ENCODE results near the gene L1TD1. TPM values are rescaled to one million over a fixed set of nuclear protein-coding genes. Genes with fewer than 3 reads are reported as not detected.
A peak's percentile ranks its signal among the peaks of the same experiment; 100 is the strongest.
"Not testable (repeated sequence)": the region's sequence is repeated elsewhere in the genome, so short reads cannot be mapped to it uniquely, and the experiment has no call there.

The L1TD1 gene, protein sequence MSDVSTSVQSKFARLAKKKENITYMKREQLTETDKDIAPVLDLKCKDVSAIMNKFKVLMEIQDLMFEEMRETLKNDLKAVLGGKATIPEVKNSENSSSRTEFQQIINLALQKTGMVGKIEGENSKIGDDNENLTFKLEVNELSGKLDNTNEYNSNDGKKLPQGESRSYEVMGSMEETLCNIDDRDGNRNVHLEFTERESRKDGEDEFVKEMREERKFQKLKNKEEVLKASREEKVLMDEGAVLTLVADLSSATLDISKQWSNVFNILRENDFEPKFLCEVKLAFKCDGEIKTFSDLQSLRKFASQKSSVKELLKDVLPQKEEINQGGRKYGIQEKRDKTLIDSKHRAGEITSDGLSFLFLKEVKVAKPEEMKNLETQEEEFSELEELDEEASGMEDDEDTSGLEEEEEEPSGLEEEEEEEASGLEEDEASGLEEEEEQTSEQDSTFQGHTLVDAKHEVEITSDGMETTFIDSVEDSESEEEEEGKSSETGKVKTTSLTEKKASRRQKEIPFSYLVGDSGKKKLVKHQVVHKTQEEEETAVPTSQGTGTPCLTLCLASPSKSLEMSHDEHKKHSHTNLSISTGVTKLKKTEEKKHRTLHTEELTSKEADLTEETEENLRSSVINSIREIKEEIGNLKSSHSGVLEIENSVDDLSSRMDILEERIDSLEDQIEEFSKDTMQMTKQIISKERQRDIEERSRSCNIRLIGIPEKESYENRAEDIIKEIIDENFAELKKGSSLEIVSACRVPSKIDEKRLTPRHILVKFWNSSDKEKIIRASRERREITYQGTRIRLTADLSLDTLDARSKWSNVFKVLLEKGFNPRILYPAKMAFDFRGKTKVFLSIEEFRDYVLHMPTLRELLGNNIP
- total RNA-seq, result 0.59 TPM
- long read RNA-seq, partial matches to known transcripts, result 0 of 2 reads
- long read RNA-seq, other reads (novel, unspliced or antisense), result 1 of 2 reads

- ATAC-seq (peak; percentile 48 to 56), DNase-seq (no peak)
- TF ChIP-seq CTCF (IDR thresholded peaks at IDR 0.05), result no peak
- Histone ChIP-seq H3K36me3 (no peaks in the 10 kb centered on the region), H3K27me3 (ENCODE audit: low read depth) (peaks cover 27% of the 10 kb centered on the region), H3K4me1 (no peaks in the 10 kb centered on the region), H3K4me3 (peak within 1 kb of the TSS; percentile 39), H3K27ac (no peak within 1 kb of the TSS), H3K9me3 (no peaks in the 10 kb centered on the region)
- intact Hi-C loops (cut with DNase I), result no loop called here
Observed at GRCh38 chr1:62194651-62195544, at the start of gene L1TD1. Gene L1TD1 (plus strand): TSS chr1:62194849. CDS start chr1:62206629, 11,780 bp downstream.

DNA sequence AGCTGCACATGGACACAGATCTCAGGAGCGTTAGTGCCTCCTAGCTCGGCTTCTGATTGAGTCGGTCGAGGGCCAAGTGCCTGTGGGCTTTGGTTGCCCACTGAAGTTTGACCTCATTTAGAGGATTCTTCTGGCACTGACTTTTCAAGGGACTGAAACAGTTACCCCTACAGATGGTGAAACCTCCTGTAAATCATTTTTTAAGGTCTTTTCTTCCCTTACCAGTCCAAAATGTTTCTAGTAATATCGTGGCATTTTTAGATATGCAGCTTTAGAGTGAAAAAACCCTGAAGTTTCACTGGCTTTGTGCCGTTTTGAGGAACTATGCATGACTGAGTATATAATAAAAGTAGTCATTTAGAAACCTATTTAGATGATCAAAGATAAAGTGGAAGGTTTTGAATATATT, 34.7 kb upstream of the L1TD1 start:
- ATAC-seq (no peak), DNase-seq (no peak)
- Histone ChIP-seq H3K27me3 (ENCODE audit: low read depth) (no peaks in the 10 kb centered on the region), H3K4me3 (no peak overlapping the region), H3K9me3 (no peaks in the 10 kb centered on the region), H3K27ac (no peak overlapping the region), H3K4me1 (no peaks in the 10 kb centered on the region), H3K36me3 (peaks cover 4% of the 10 kb centered on the region)
- intact Hi-C loops (cut with DNase I), result no loop called here
- no peak for TF ChIP-seq CTCF (IDR thresholded peaks at IDR 0.05)

DNA sequence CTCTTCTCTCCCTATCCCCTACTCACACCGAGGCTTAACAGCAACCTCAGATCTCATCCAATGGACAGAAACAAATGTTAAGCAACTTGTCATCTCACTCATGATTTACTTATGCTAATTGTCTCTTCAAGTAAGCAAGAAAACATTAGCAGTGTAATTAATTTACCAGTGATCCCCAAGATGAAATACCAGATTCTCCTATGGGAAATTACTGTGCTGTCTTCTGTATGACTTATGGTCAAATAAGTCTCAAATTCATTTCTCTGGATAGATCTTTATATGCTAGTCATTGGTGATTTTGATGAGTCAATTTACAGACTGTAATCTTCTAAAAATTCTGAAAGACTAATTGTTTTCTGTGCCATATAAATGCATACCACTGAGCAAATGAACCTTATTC, 32.9 kb upstream of the L1TD1 start:
- no peaks in the 10 kb centered on the region for H3K9me3 ChIP-seq
- no peaks in the 10 kb centered on the region for H3K4me1 ChIP-seq
- no peak for TF ChIP-seq CTCF (IDR thresholded peaks at IDR 0.05)
- H3K27me3 ChIP-seq (ENCODE audit: low read depth), result no peaks in the 10 kb centered on the region
- H3K4me3 ChIP-seq, result no peak overlapping the region
- no peak overlapping the region for H3K27ac ChIP-seq
- no peak for ATAC-seq
- DNase-seq, result no peak
- peaks cover 4% of the 10 kb centered on the region for H3K36me3 ChIP-seq
- intact Hi-C loops (cut with DNase I), result no loop called here

DNA sequence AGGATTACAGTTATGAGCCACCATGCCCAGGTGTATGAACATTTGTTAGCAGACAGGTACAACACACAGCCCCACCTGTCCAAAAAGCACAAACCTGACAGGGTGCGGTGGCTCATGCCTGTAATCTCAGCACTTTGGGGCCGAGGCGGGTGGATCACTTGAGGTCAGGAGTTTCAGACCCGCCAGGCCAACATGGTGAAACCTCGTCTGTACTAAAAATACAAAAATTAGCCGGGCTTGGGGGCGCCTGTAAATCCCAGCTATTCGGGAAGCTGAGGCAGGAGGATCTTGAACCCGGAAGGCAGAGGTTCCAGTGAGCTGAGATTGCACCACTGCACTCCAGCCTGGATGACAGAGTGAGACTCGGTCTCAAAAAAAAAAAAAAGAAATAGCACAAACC, 24.3 kb upstream of the L1TD1 start:
- H3K36me3 ChIP-seq; H3K4me1 ChIP-seq; H3K9me3 ChIP-seq; H3K27me3 ChIP-seq (ENCODE audit: low read depth); DNase-seq; H3K27ac ChIP-seq; H3K4me3 ChIP-seq; intact Hi-C loops (cut with DNase I): not testable (repeated sequence)
- peak in 1 of 2 donors; percentile 45 for ATAC-seq

- DNase-seq, result no peak
- H3K4me3 ChIP-seq, result no peak overlapping the region
- no peak overlapping the region for H3K27ac ChIP-seq
- H3K27me3 ChIP-seq (ENCODE audit: low read depth), result no peaks in the 10 kb centered on the region
- intact Hi-C loops (cut with DNase I), result no loop called here
- peak; percentile 69 for TF ChIP-seq CTCF (IDR thresholded peaks at IDR 0.05)
- peak in 1 of 2 donors; percentile 67 for ATAC-seq
- no peaks in the 10 kb centered on the region for H3K9me3 ChIP-seq
- H3K36me3 ChIP-seq, result no peaks in the 10 kb centered on the region
- H3K4me1 ChIP-seq, result no peaks in the 10 kb centered on the region
Observed at GRCh38 chr1:62175568-62176179, 19.0 kb upstream of the L1TD1 start.
